Measurements from ENCODE around the gene TTLL1.
"Not testable (repeated sequence)": the region's sequence is repeated elsewhere in the genome, so short reads cannot be mapped to it uniquely, and the experiment has no call there.

TTLL1 gene

GRCh38 chr22:43077121-43077877 lies 11.9 kb downstream of the TTLL1 start:
- DNase-seq (ENCODE audit: low read depth in 2 of 2), result no peak

GRCh38 chr22:43066844-43067385 lies 22.3 kb downstream of the TTLL1 start:
- no peak for DNase-seq (ENCODE audit: low read depth in 2 of 2)

DNA sequence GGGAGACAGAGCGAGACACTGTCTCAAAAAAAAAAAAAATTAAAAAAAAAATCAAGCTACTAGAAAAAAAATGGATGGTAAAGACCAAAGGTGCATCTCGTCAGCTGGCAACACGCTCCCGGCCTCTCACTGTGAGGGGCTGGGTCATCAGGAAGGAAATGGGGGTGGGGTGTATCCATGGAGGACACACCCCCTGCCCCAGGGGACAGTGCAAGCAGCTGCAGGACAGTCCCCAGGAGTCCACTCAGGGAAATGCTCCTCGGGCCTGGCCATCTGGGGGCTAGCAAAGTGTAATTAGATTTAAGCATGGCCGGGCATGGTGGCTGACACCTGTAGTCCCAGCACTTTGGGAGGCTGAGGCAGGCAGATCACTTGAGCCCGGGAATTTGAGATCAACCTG lies 23.1 kb downstream of the TTLL1 start:
- no peak for DNase-seq (ENCODE audit: low read depth in 2 of 2)

- peak; percentile 40 to 70 for DNase-seq (ENCODE audit: low read depth in 2 of 2)
These were observed 29.0 kb downstream of the TTLL1 start for GRCh38 chr22:43060183-43060582.

DNA sequence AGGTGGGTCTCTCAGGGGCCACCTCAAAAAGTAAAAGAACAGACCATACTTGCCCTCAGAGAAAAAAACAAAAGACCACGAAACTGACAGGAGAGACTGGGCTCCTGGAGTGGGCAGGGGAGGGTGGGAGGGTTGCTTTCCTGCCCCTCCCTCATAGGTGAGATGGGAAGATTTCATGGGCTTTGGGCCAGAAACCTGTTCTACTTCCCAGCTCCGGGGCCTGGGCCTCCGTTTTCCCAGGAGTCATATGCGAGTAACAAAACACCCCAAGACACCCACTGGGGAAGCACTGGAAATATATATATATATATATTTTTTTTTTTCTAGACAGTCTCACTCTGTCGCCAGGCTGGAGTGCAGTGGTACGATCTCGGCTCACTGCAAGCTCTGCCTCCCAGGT lies 31.6 kb downstream of the TTLL1 start:
- DNase-seq (ENCODE audit: low read depth in 2 of 2), result no peak

DNA sequence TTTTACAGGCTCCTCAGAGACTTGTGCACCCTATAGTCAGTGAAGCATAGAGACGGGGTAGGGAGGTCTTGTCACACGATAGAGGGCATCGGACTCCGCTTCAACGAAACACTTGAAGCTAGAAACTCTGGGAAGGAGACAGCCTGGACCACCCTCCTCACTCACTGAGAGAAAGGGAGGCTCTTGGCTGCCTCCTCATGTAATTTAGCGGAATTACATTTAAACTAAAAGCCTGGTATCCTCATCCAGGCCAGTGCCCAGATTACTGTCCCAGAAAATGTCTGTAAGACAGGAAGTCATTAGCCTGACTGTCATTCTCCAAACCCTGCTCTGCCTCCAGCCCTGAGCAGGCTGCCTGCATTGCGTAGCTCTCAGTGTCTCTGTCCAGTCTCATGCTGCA lies 36.0 kb downstream of the TTLL1 start:
- DNase-seq (ENCODE audit: low read depth in 2 of 2), result no peak

DNA sequence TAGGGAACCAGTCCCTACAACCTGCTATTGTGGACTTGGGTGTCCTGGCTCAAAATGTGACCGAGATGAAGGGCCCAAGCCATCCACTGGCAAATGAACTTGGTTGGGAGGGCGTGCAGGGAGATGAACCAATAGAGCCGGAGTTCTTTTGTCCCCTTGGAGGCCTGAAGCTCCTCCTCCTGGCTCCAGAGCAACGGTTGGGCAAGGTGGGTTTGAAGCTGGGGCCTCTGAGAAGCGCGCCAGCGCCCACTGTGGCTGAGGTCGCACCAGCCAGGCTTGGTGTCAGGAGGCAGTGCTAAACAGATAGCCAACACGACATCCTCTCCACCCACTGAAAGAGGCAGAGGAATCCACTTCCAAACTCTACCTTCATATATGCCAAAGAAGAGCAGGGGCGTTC lies 38.2 kb downstream of the TTLL1 start:
- DNase-seq (ENCODE audit: low read depth in 2 of 2), result no peak

- no peak for DNase-seq (ENCODE audit: low read depth in 2 of 2)
These were observed 41.6 kb downstream of the TTLL1 start for GRCh38 chr22:43047605-43048004.

DNA sequence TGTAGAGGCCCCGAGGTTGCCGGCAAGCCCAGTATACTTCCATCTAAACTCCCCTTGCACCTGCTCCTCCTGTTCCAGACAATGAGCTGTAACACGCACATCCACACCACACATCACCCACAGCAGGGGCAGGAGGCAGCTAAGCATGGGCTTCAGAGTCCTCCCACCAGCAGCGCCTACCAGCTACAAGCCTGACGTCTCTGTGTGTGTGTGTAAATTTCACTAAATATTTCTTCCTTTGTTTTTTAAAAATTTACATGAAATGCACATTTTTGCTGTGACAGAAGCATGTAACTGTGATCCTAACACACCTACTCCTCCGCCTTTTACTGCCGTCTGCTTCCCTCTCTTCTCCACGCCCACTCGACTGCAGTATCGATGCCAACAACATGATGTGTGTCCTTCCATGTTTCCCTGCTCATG lies 44.9 kb downstream of the TTLL1 start:
- no peak for DNase-seq (ENCODE audit: low read depth in 2 of 2)

- no peak for DNase-seq (ENCODE audit: low read depth in 2 of 2)
These were observed 47.0 kb downstream of the TTLL1 start for GRCh38 chr22:43042101-43042780.

- no peak for DNase-seq (ENCODE audit: low read depth in 2 of 2)
These were observed 49.4 kb downstream of the TTLL1 start for GRCh38 chr22:43039800-43040199.

- no peak for DNase-seq (ENCODE audit: low read depth in 2 of 2)
These were observed 50.9 kb downstream of the TTLL1 start for GRCh38 chr22:43038325-43038724.

DNA sequence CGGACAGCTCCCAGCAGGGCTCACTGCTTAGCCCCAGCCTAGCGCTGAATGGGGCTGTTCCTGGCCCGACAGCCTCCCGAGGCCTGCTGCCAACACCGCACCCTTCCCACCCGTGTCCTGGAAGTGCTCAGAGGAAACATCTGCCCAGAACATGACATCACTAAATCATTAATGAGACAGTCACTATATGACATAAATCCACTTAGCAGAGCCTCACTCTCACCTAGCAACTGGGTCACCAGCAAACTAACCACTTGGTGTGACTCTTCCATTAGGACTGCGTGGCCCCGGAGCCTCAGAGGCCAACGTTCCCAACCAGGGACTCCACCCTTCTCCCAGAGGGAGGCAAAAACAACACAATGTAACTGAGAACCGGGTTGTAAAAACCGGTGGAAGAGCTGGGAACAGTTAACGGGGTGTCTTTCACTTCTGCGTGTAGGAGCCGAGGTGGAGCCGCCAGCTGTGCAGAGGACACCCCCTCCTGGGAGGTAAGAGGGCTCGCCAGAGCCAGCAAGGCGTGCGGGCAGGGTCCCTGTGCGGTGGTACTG lies 52.8 kb downstream of the TTLL1 start:
- DNase-seq (ENCODE audit: low read depth in 2 of 2), result no peak

DNA sequence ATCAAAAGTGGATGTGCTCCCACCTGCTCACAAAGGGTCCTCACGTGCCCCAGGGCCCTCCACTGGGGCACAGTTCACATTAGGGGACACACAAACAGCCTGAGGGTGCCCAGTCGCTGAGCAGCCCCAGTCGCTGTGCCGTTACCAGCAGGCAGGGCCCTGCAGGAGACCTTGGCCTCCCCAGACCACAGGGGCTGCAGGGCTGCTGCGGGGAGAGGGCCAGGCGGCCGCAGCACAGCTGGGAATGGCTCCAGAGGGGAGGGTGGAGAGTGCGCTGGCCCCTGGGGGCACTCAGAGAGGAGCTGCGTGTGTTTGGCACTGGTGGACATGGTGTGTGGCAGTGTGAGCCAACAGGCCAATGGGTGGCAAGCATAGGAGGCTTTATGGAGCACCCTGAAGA lies 53.9 kb downstream of the TTLL1 start:
- DNase-seq (ENCODE audit: low read depth in 2 of 2), result no peak

DNA sequence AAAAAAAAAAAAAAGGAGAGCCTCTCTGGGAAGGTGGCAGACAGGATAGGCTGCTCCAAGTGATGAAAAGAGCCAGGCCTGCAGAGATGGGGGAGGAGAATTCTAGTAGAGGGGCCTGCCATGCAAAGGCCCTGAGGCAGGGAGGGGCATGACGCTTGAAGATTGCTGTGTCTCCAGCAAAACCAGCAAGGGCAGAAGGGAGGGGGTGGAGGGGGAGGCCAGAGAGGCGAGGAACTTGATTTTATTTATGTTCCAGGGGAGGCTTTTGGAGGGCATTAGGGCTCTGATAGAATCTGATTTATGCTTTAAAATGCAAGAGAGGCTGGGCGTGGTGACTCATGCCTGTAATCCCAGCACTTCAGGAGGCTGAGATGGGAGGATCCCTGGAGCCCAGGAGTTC lies 57.6 kb downstream of the TTLL1 start:
- DNase-seq (ENCODE audit: low read depth in 2 of 2), result no peak

- no peak for DNase-seq (ENCODE audit: low read depth in 2 of 2)
These were observed 70.6 kb downstream of the TTLL1 start for GRCh38 chr22:43018615-43019014.

- no peak for DNase-seq (ENCODE audit: low read depth in 2 of 2)
These were observed 71.4 kb downstream of the TTLL1 start for GRCh38 chr22:43017525-43018460.

DNA sequence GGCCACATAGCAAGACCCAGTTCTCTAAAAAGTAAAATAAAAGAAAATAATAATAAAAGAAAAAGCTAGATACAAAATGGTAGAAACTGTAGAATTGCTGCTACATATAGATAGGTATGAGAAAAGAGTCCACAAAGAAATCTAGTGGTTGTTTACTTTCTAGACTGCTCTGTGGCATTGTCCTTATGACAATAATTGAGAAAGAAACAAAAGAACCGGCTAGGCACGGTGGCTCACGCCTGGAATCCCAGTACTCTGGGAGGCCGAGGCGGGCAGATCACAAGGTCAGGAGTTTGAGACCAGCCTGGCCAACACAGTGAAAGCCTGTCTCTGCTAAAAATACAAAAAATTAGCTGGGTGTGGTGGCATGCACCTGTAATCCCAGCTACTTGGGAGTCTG lies 73.0 kb downstream of the TTLL1 start:
- not testable (repeated sequence) for DNase-seq (ENCODE audit: low read depth in 2 of 2)

GRCh38 chr22:43015677-43016042 lies 73.5 kb downstream of the TTLL1 start:
- no peak for DNase-seq (ENCODE audit: low read depth in 2 of 2)

DNA sequence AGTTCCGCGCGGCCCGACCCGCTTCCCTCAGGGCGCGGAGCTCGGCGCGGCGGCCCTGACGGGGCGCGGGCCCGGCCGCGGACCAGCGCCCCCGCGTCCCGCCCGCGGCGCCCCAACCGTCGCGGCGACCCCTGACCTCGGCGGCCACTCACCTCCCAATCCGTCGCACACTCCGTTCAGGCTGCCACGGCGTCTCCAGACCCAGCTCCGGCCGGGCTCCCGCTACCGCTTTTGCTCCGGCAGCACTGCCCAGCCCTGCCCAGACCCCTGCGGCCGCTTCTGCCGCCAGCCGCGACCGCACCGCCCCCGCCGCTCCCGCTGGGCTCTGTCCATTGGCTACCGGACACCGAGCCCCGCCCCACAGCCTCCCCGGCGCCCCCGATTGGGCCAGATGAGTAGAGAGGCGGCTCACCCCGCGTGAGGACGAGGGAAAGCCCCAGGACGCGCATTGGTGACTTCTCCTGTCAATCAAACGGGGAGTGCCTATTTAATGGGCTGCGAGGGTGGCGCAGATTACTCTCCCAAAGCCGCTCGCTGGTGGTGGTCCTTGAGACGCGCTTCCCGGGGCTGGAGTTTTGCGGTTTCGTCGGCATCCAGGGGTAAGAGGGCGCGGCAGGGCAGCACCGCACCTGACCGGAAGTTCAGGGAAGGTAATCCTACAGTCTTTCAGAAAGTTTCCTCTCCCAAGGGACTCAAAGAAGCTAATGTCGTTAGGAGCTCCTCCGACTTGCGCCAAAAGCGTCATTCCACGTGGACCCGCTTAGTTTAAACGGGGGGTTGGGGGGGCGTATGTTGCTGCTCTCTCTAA lies 74.1 kb downstream of the TTLL1 start, which contains the start of gene PACSIN2:
TSS of gene PACSIN2 (minus strand) at position 281 of the 808 bp plus-strand sequence. CDS start 103,069 bp downstream, outside the sequence.
- DNase-seq (ENCODE audit: low read depth in 2 of 2), result peak; percentile 98 to 99
